ENCODE data around the gene TXNDC2.

TXNDC2 gene

DNA sequence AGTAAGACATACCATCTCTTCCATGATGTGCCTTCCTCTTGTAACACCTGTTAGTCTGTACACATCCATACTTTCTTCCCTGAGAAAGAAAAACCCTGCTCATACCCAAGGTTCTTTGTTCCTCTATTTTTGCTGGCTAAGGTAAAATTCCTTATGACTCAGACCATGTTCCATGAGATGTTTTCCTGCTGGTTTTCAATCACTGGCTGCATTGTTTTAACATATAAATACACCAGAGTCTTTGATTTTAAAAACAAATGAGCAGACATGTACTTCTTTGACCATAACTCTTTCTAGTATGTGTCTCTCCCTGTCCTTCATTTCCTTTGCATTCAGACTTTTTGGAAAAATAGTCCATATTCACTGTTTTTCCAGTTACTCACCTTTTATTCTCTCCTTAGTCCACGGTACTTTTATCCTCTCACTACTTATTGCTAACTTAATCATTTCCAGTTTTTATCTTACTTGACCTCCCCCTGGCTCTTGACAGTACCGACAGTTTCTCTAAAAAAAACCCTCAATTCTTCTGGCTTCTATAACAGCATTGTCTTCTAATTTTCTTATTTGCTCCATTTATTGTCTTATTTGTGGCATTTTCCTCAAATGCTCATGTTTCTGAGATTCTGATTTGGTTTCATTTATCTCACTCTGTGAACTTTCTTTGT, 32.4 kb downstream of the TXNDC2 start:
- TF ChIP-seq TAF1 (IDR thresholded peaks at IDR 0.05; ENCODE audit: borderline replicate concordance, insufficient read depth, low read length): no peak
- no peak for TF ChIP-seq FOXP2 (optimal IDR thresholded peaks at IDR 0.05; ENCODE audit: borderline replicate concordance, extremely low read depth, extremely low read length, insufficient read depth)
- TF ChIP-seq, protein P1, sequence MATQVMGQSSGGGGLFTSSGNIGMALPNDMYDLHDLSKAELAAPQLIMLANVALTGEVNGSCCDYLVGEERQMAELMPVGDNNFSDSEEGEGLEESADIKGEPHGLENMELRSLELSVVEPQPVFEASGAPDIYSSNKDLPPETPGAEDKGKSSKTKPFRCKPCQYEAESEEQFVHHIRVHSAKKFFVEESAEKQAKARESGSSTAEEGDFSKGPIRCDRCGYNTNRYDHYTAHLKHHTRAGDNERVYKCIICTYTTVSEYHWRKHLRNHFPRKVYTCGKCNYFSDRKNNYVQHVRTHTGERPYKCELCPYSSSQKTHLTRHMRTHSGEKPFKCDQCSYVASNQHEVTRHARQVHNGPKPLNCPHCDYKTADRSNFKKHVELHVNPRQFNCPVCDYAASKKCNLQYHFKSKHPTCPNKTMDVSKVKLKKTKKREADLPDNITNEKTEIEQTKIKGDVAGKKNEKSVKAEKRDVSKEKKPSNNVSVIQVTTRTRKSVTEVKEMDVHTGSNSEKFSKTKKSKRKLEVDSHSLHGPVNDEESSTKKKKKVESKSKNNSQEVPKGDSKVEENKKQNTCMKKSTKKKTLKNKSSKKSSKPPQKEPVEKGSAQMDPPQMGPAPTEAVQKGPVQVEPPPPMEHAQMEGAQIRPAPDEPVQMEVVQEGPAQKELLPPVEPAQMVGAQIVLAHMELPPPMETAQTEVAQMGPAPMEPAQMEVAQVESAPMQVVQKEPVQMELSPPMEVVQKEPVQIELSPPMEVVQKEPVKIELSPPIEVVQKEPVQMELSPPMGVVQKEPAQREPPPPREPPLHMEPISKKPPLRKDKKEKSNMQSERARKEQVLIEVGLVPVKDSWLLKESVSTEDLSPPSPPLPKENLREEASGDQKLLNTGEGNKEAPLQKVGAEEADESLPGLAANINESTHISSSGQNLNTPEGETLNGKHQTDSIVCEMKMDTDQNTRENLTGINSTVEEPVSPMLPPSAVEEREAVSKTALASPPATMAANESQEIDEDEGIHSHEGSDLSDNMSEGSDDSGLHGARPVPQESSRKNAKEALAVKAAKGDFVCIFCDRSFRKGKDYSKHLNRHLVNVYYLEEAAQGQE (IDR thresholded peaks at IDR 0.05; ENCODE audit: insufficient read depth in 1 of 2, low read depth in 2 of 2, low read length in 2 of 2): no peak
- TF ChIP-seq POLR2AphosphoS5 (IDR thresholded peaks at IDR 0.05; ENCODE audit: low read depth, low read length): no peak
- no peak for TF ChIP-seq SIN3A (IDR thresholded peaks at IDR 0.05; ENCODE audit: borderline replicate concordance, insufficient read depth, low read length)

DNA sequence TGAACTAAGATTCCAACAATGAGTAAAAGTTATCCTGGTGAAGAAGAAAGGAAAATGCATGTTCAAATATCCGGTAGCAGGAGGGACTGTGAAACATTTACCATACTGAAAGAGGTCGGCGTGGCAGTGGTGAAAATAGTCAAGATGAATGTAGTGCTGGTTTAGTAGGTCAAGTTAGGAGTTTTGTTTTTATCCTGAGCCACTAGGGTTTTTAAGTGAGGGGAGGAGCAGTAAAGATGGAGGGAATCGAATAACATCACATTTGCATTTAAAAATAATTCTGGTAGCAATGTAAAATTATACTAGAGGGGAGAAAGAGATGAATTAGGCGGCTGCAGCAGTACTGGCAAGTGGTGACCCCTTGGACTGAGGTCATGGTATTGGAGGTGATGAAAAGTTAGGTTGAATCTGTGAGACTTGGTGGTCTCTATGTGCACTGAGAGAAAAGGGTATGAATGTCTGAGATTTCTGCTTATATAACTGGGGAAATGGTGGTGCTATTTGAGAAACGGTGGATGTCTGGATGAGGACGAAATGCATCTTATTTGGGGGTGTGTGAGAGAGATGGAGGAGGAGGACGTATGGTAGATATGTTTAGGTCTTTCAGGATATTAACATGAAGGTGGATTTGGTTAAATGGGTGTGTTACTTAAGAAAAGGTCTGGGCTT, 33.9 kb downstream of the TXNDC2 start:
- TF ChIP-seq, protein P1 (IDR thresholded peaks at IDR 0.05; ENCODE audit: insufficient read depth in 1 of 2, low read depth in 2 of 2, low read length in 2 of 2): no peak
- TF ChIP-seq SIN3A (IDR thresholded peaks at IDR 0.05; ENCODE audit: borderline replicate concordance, insufficient read depth, low read length): no peak
- no peak for TF ChIP-seq TAF1 (IDR thresholded peaks at IDR 0.05; ENCODE audit: borderline replicate concordance, insufficient read depth, low read length)
- TF ChIP-seq POLR2AphosphoS5 (IDR thresholded peaks at IDR 0.05; ENCODE audit: low read depth, low read length): no peak
- no peak for TF ChIP-seq FOXP2 (optimal IDR thresholded peaks at IDR 0.05; ENCODE audit: borderline replicate concordance, extremely low read depth, extremely low read length, insufficient read depth)

GRCh38 chr18:9922592-9923311, 37.0 kb downstream of the TXNDC2 start:
- TF ChIP-seq POLR2AphosphoS5 (IDR thresholded peaks at IDR 0.05; ENCODE audit: low read depth, low read length): no peak
- TF ChIP-seq, protein P1 (IDR thresholded peaks at IDR 0.05; ENCODE audit: insufficient read depth in 1 of 2, low read depth in 2 of 2, low read length in 2 of 2): no peak
- TF ChIP-seq SIN3A (IDR thresholded peaks at IDR 0.05; ENCODE audit: borderline replicate concordance, insufficient read depth, low read length): no peak
- TF ChIP-seq FOXP2 (optimal IDR thresholded peaks at IDR 0.05; ENCODE audit: borderline replicate concordance, extremely low read depth, extremely low read length, insufficient read depth): no peak
- TF ChIP-seq TAF1 (IDR thresholded peaks at IDR 0.05; ENCODE audit: borderline replicate concordance, insufficient read depth, low read length): no peak

- TF ChIP-seq, protein P1 (IDR thresholded peaks at IDR 0.05; ENCODE audit: insufficient read depth in 1 of 2, low read depth in 2 of 2, low read length in 2 of 2): no peak
- TF ChIP-seq SIN3A (IDR thresholded peaks at IDR 0.05; ENCODE audit: borderline replicate concordance, insufficient read depth, low read length): no peak
These were observed 38.7 kb downstream of the TXNDC2 start for GRCh38 chr18:9924371-9924943.
